Panc1 (cell line): ENCODE measurements around the gene ALX3. TPM values are rescaled to one million over a fixed set of nuclear protein-coding genes. Genes with fewer than 3 reads are reported as not detected.

Experiments
- ATAC-seq: fragments of 200-7000 bp; cut with Tn5 transposase; 2 replicates; pipeline ENCODE4 v1.9.1; 2020; ENCODE audit warnings: mild to moderate bottlenecking, moderate library complexity
- BruUV-seq: library from RNA; stranded (reverse); fragments of 400-500 nt; replicated peaks from 2 replicates; lab custom pipeline; 2021; lab: Mats Ljungman, UMichigan
- CTCF ChIA-PET: fragments of 300-600 bp; sonication (Branson Sonifier 250); formaldehyde crosslinking; loops from one replicate; lab custom pipeline; 2022; ENCODE audit warnings: antibody characterized with exemption; lab: Charles Lee
- POLR2A ChIA-PET: fragments of 300-600 bp; sonication (Branson Sonifier 250); formaldehyde crosslinking; loops from one replicate; lab custom pipeline; 2022; ENCODE audit warnings: antibody characterized with exemption; lab: Charles Lee
- DNase-seq: peaks from one replicate; pipeline ENCODE4 v3.0.0-alpha.2; 2010; ENCODE audit warnings: low read depth, low spot score
- H3K27ac ChIP-seq: 2 replicates; pipeline ENCODE4 v1.5.1; 2011; ENCODE audit warnings: mild to moderate bottlenecking, low read length, inconsistent platforms
- H3K27me3 ChIP-seq: fragments of 200-500 bp; sonication (Bioruptor generic); 2 replicates; pipeline ENCODE4 v1.6.0; 2014; ENCODE audit warnings: low read length, inconsistent platforms; ENCODE audit not compliant: control insufficient read depth, insufficient read depth
- H3K36me3 ChIP-seq: fragments of 200-500 bp; sonication (Bioruptor generic); 2 replicates; pipeline ENCODE4 v1.5.1; 2014; ENCODE audit warnings: inconsistent platforms, mild to moderate bottlenecking, low read length, moderate library complexity; ENCODE audit not compliant: control insufficient read depth, insufficient read depth
- H3K4me1 ChIP-seq: 2 replicates; pipeline ENCODE4 v1.5.1; 2011; ENCODE audit warnings: inconsistent platforms, mild to moderate bottlenecking, low read length, moderate library complexity; ENCODE audit not compliant: control insufficient read depth, insufficient read depth
- H3K4me3 ChIP-seq, 2 experiments: 2 replicates each; pipeline ENCODE4 v1.5.1; 2011 to 2012; ENCODE audit warnings: low read depth in 2 of 2, low read length in 2 of 2, mild to moderate bottlenecking in 2 of 2, inconsistent platforms in 1 of 2, moderate library complexity in 1 of 2
- H3K9me3 ChIP-seq: fragments of 200-500 bp; sonication (Bioruptor generic); 2 replicates; pipeline ENCODE4 v1.5.1; 2014; ENCODE audit warnings: low read depth, mild to moderate bottlenecking, inconsistent platforms, low read length, moderate library complexity; ENCODE audit not compliant: control insufficient read depth, insufficient read depth
- POLR2AphosphoS5 ChIP-seq: IDR thresholded peaks from 2 replicates; pipeline ENCODE4 v1.6.1; 2012; ENCODE audit warnings: mild to moderate bottlenecking, low read depth, low read length, moderate library complexity
- SIN3A ChIP-seq: IDR thresholded peaks from 2 replicates; pipeline ENCODE4 v1.6.1; 2012; ENCODE audit warnings: low read depth, mild to moderate bottlenecking, low read length, moderate library complexity, borderline replicate concordance; ENCODE audit not compliant: insufficient read depth
- TCF7L2 ChIP-seq: IDR thresholded peaks from 2 replicates; pipeline ENCODE4 v1.6.1; 2011; ENCODE audit warnings: mild to moderate bottlenecking, low read depth, low read length, inconsistent platforms
- in situ Hi-C: cut with HindIII; loops from 2 replicates; pipeline ENCODE4 v1.10.0; 2016; ENCODE audit warnings: low sequenced_read_pairs, low pct_unique_long_range_greater_than_20kb
- intact Hi-C: fragments of 100-400 bp; cut with micrococcal nuclease; formaldehyde crosslinking; loops from one replicate; pipeline ENCODE4 v1.10.0; 2022; ENCODE audit not compliant: unreplicated experiment
- total RNA-seq: library from RNA; stranded (reverse); gene quantifications from one replicate; pipeline ENCODE4 v1.2.1, GENCODE V29; 2021; ENCODE audit not compliant: unreplicated experiment
- TF ChIP-seq, protein P1 (sequence below): fragments of 450-650 bp; IDR thresholded peaks from 2 replicates; pipeline ENCODE4 v1.5.1; 2017; ENCODE audit warnings: mild to moderate bottlenecking
- TF ChIP-seq, protein P2 (sequence below), 2 experiments: IDR thresholded peaks; 2 replicates each; pipeline ENCODE4 v1.6.1; 2011 to 2012; ENCODE audit warnings: low read depth in 2 of 2, control low read depth in 1 of 2, low read length in 1 of 2, mild to moderate bottlenecking in 1 of 2, moderate library complexity in 1 of 2; ENCODE audit not compliant: insufficient read depth in 1 of 2

Gene ALX3
- total RNA-seq, 1 experiment from 2014 or later: not detected

DNA sequence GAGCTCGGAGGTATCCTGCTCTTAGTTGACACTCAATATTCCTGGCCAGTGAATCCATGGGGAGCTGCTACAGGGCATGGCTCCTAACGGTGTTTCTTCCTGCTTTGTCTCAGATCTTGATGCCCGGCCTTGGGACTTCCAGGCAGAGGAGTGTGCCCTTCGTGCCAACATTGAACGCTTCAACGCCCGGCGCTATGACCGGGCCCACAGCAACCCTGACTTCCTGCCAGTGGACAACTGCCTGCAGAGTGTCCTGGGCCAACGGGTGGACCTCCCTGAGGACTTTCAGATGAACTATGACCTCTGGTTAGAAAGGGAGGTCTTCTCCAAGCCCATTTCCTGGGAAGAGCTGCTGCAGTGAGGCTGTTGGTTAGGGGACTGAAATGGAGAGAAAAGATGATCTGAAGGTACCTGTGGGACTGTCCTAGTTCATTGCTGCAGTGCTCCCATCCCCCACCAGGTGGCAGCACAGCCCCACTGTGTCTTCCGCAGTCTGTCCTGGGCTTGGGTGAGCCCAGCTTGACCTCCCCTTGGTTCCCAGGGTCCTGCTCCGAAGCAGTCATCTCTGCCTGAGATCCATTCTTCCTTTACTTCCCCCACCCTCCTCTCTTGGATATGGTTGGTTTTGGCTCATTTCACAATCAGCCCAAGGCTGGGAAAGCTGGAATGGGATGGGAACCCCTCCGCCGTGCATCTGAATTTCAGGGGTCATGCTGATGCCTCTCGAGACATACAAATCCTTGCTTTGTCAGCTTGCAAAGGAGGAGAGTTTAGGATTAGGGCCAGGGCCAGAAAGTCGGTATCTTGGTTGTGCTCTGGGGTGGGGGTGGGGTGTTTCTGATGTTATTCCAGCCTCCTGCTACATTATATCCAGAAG lies 16.7 kb downstream of the ALX3 start:
- Histone ChIP-seq H3K9me3 (no peaks in the 10 kb centered on the region), H3K4me3 (no peak overlapping the region), H3K36me3 (peaks cover 7% of the 10 kb centered on the region), H3K27ac (no peak overlapping the region), H3K4me1 (no peaks in the 10 kb centered on the region), H3K27me3 (no peaks in the 10 kb centered on the region)
- DNase-seq (peak; percentile 64), ATAC-seq (peak; percentile 85)
- TF ChIP-seq POLR2AphosphoS5 (no peak), TCF7L2 (no peak), SIN3A (no peak)
- TF ChIP-seq, protein P1, sequence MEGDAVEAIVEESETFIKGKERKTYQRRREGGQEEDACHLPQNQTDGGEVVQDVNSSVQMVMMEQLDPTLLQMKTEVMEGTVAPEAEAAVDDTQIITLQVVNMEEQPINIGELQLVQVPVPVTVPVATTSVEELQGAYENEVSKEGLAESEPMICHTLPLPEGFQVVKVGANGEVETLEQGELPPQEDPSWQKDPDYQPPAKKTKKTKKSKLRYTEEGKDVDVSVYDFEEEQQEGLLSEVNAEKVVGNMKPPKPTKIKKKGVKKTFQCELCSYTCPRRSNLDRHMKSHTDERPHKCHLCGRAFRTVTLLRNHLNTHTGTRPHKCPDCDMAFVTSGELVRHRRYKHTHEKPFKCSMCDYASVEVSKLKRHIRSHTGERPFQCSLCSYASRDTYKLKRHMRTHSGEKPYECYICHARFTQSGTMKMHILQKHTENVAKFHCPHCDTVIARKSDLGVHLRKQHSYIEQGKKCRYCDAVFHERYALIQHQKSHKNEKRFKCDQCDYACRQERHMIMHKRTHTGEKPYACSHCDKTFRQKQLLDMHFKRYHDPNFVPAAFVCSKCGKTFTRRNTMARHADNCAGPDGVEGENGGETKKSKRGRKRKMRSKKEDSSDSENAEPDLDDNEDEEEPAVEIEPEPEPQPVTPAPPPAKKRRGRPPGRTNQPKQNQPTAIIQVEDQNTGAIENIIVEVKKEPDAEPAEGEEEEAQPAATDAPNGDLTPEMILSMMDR: peak; percentile 92
- TF ChIP-seq, protein P2, sequence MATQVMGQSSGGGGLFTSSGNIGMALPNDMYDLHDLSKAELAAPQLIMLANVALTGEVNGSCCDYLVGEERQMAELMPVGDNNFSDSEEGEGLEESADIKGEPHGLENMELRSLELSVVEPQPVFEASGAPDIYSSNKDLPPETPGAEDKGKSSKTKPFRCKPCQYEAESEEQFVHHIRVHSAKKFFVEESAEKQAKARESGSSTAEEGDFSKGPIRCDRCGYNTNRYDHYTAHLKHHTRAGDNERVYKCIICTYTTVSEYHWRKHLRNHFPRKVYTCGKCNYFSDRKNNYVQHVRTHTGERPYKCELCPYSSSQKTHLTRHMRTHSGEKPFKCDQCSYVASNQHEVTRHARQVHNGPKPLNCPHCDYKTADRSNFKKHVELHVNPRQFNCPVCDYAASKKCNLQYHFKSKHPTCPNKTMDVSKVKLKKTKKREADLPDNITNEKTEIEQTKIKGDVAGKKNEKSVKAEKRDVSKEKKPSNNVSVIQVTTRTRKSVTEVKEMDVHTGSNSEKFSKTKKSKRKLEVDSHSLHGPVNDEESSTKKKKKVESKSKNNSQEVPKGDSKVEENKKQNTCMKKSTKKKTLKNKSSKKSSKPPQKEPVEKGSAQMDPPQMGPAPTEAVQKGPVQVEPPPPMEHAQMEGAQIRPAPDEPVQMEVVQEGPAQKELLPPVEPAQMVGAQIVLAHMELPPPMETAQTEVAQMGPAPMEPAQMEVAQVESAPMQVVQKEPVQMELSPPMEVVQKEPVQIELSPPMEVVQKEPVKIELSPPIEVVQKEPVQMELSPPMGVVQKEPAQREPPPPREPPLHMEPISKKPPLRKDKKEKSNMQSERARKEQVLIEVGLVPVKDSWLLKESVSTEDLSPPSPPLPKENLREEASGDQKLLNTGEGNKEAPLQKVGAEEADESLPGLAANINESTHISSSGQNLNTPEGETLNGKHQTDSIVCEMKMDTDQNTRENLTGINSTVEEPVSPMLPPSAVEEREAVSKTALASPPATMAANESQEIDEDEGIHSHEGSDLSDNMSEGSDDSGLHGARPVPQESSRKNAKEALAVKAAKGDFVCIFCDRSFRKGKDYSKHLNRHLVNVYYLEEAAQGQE (IDR thresholded peaks at IDR 0.05; ENCODE audit: insufficient read depth in 1 of 2, low read depth in 2 of 2, low read length in 1 of 2): no peak
- no TSS peak for BruUV-seq
- intact Hi-C loops (no loop called here), in situ Hi-C loops (no loop called here)
- ChIA-PET CTCF (interaction anchor here (0.6 to 1.9 kb wide), 4 partner anchors 9 to 87 kb away, joined by 3 to 13 read pairs (median 9); no protein-coding TSS in a partner anchor), POLR2A (no interaction called here)

DNA sequence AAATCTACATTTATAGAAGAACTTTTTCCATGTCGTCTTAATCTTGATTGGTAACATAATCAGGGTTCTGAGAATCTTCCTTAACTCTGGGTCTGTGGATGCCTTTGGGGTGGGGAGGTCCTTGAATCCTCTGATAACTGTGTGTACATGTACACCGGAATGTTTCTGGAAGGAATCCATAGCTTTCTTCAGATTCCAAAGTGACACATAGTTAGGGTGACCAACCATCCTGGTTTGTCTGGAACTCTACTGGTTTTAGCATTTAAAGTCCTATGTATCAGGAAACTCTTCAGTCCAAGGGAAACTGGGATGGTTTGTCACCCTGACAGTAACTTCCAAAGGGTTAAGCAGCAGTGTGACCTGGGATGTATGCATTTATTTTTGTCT lies 19.2 kb downstream of the ALX3 start:
- H3K36me3 ChIP-seq: peaks cover 8% of the 10 kb centered on the region
- in situ Hi-C loops (no loop called here), intact Hi-C loops (loop anchor here (2.0 kb wide), 1 partner anchor 50 kb away; no protein-coding TSS in a partner anchor)
- no peak overlapping the region for H3K4me3 ChIP-seq
- H3K4me1 ChIP-seq: no peaks in the 10 kb centered on the region
- ATAC-seq (no peak), DNase-seq (no peak)
- no peak overlapping the region for H3K27ac ChIP-seq
- CTCF ChIA-PET: no interaction called here
- no peaks in the 10 kb centered on the region for H3K9me3 ChIP-seq
- BruUV-seq: no TSS peak
- POLR2A ChIA-PET: no interaction called here
- H3K27me3 ChIP-seq: no peaks in the 10 kb centered on the region
- TF ChIP-seq TCF7L2 (no peak), POLR2AphosphoS5 (no peak), SIN3A (no peak)
- TF ChIP-seq, protein P1: no peak
- TF ChIP-seq, protein P2 (IDR thresholded peaks at IDR 0.05; ENCODE audit: insufficient read depth in 1 of 2, low read depth in 2 of 2, low read length in 1 of 2): no peak
